H1 (cell line): ENCODE results near the gene SEMA6A. TPM values are rescaled to one million over a fixed set of nuclear protein-coding genes. Genes with fewer than 3 reads are reported as not detected.

ENCODE experiments used
- CTCF ChIA-PET: fragments of 300-600 bp; sonication (Branson Sonifier 250); formaldehyde crosslinking; loops from one replicate; lab custom pipeline; 2021; ENCODE audit not compliant: partially characterized antibody; lab: Charles Lee
- POLR2A ChIA-PET: fragments of 300-600 bp; sonication (Branson Sonifier 250); formaldehyde crosslinking; loops from one replicate; lab custom pipeline; 2021; ENCODE audit warnings: inconsistent platforms; ENCODE audit not compliant: partially characterized antibody; lab: Charles Lee
- DNase-seq, 2 experiments: peaks; one replicate each; pipeline versions ENCODE4 v3.0.0 to v3.0.0-alpha.2; 2010 to 2022; ENCODE audit warnings: low spot score in 2 of 2, low read depth in 1 of 2, mixed read lengths in 1 of 2
- FAIRE-seq: peaks from 2 replicates; lab custom pipeline; 2011; peaks lifted over from hg19 to GRCh38; lab: Jason Lieb, UNC
- H2AFZ ChIP-seq: 2 replicates; pipeline ENCODE4 v1.8.1; 2012; ENCODE audit warnings: low read length, inconsistent platforms
- H2AK5ac ChIP-seq: 2 replicates; pipeline ENCODE4 v1.6.1; 2013; ENCODE audit warnings: low read depth, low read length
- H2BK120ac ChIP-seq: replicated peaks from 2 replicates; pipeline ENCODE3; 2013; ENCODE audit warnings: low read depth, low read length, inconsistent platforms
- H2BK12ac ChIP-seq: 2 replicates; pipeline ENCODE4 v1.6.1; 2013; ENCODE audit warnings: low read depth, low read length
- H2BK15ac ChIP-seq: 2 replicates; pipeline ENCODE4 v1.6.1; 2013; ENCODE audit warnings: low read length
- H2BK20ac ChIP-seq: 2 replicates; pipeline ENCODE4 v1.6.1; 2013; ENCODE audit warnings: low read length
- H2BK5ac ChIP-seq: 2 replicates; pipeline ENCODE4 v1.6.1; 2013; ENCODE audit warnings: low read depth, low read length
- H3K14ac ChIP-seq: 2 replicates; pipeline ENCODE4 v1.6.1; 2013; ENCODE audit warnings: inconsistent platforms; ENCODE audit not compliant: insufficient read length
- H3K18ac ChIP-seq: 2 replicates; pipeline ENCODE4 v1.6.1; 2013; ENCODE audit warnings: low read length; ENCODE audit errors: extremely low read depth
- H3K23ac ChIP-seq: 2 replicates; pipeline ENCODE4 v1.6.1; 2013; ENCODE audit warnings: inconsistent platforms; ENCODE audit not compliant: insufficient read length
- H3K23me2 ChIP-seq: 2 replicates; pipeline ENCODE4 v1.6.1; 2013; ENCODE audit warnings: low read depth, low read length
- H3K27ac ChIP-seq: 2 replicates; pipeline ENCODE4 v1.6.1; 2011; ENCODE audit warnings: low read depth, low read length, inconsistent platforms
- H3K27me3 ChIP-seq, 4 experiments: replicated peaks in 1 of 4; 1 replicate in 1 of 4; 2 replicates in 3 of 4; pipeline versions ENCODE4 v1.6.1 to v1.8.1; 2011 to 2013; ENCODE audit warnings: low read length in 3 of 4, mild to moderate bottlenecking in 3 of 4, inconsistent platforms in 2 of 4, mixed read lengths in 2 of 4, moderate library complexity in 1 of 4; ENCODE audit not compliant: control insufficient read depth in 3 of 4, insufficient read depth in 3 of 4; ENCODE audit errors: extremely low read depth in 1 of 4
- H3K36me3 ChIP-seq, 4 experiments: 2 replicates each; pipeline versions ENCODE4 v1.6.1 to v1.8.1; 2011 to 2013; ENCODE audit warnings: mild to moderate bottlenecking in 4 of 4, low read length in 3 of 4, moderate library complexity in 2 of 4, control low read depth in 1 of 4, inconsistent platforms in 1 of 4; ENCODE audit not compliant: insufficient read depth in 4 of 4, control insufficient read depth in 2 of 4
- H3K4ac ChIP-seq: replicated peaks from 2 replicates; pipeline ENCODE3; 2013; ENCODE audit warnings: low read length, low read depth, mixed read lengths, inconsistent platforms; ENCODE audit not compliant: insufficient read length
- H3K4me1 ChIP-seq, 4 experiments: replicated peaks in 1 of 4; 1 replicate in 1 of 4; 2 replicates in 3 of 4; pipeline versions ENCODE4 v1.6.1 to v1.8.1; 2011 to 2013; ENCODE audit warnings: low read length in 3 of 4, inconsistent platforms in 2 of 4, mixed read lengths in 1 of 4; ENCODE audit not compliant: insufficient read depth in 4 of 4, control insufficient read depth in 3 of 4
- H3K4me2 ChIP-seq, 2 experiments: 2 replicates each; pipeline versions ENCODE4 v1.6.1 to v1.8.1; 2011 to 2013; ENCODE audit warnings: low read depth in 2 of 2, low read length in 2 of 2, control low read depth in 1 of 2, inconsistent platforms in 1 of 2, mild to moderate bottlenecking in 1 of 2; ENCODE audit not compliant: insufficient read depth in 1 of 2
- H3K4me3 ChIP-seq, 4 experiments: fragments of 200-600, 300-600 bp in 1 of 4; sonication (generic), shearing (Covaris generic), sonication (Bioruptor Twin) in 1 of 4; 2 replicates each; pipeline versions ENCODE4 v1.5.1 to v1.8.1; 2011 to 2016; ENCODE audit warnings: low read length in 4 of 4, low read depth in 3 of 4, control low read depth in 2 of 4, inconsistent platforms in 2 of 4, mild to moderate bottlenecking in 2 of 4, mixed read lengths in 1 of 4, moderate library complexity in 1 of 4; ENCODE audit not compliant: insufficient read depth in 2 of 4; ENCODE audit errors: extremely low read depth in 1 of 4
- H3K56ac ChIP-seq: replicated peaks from 2 replicates; pipeline ENCODE3; 2013; ENCODE audit warnings: low read depth, mild to moderate bottlenecking, mixed read lengths, low read length, inconsistent platforms; ENCODE audit not compliant: insufficient read length
- H3K79me1 ChIP-seq: 2 replicates; pipeline ENCODE4 v1.6.1; 2013; ENCODE audit warnings: low read depth, low read length, control low read depth
- H3K79me2 ChIP-seq, 2 experiments: 2 replicates each; pipeline versions ENCODE4 v1.6.1 to v1.8.1; 2012 to 2013; ENCODE audit warnings: low read length in 2 of 2, mild to moderate bottlenecking in 2 of 2, inconsistent platforms in 1 of 2; ENCODE audit not compliant: insufficient read depth in 2 of 2, control insufficient read depth in 1 of 2
- H3K9ac ChIP-seq, 4 experiments: replicated peaks in 1 of 4; 1 replicate in 1 of 4; 2 replicates in 3 of 4; pipeline versions ENCODE4 v1.6.1 to v1.8.1; 2011 to 2013; ENCODE audit warnings: low read depth in 3 of 4, low read length in 3 of 4, control low read depth in 2 of 4, mild to moderate bottlenecking in 2 of 4, moderate library complexity in 2 of 4, inconsistent platforms in 1 of 4; ENCODE audit errors: extremely low read depth in 1 of 4
- H3K9me3 ChIP-seq, 2 experiments: 2 replicates each; pipeline versions ENCODE4 v1.6.1 to v1.8.1; 2012 to 2013; ENCODE audit warnings: mild to moderate bottlenecking in 2 of 2, moderate library complexity in 2 of 2, control low read depth in 1 of 2, inconsistent platforms in 1 of 2, low read depth in 1 of 2, low read length in 1 of 2, mixed read lengths in 1 of 2; ENCODE audit not compliant: insufficient read depth in 2 of 2
- H4K20me1 ChIP-seq, 2 experiments: replicated peaks in 1 of 2; 2 replicates each; pipeline versions ENCODE3 to v1.8.1; 2011 to 2013; ENCODE audit warnings: inconsistent platforms in 2 of 2, low read length in 2 of 2, mild to moderate bottlenecking in 1 of 2; ENCODE audit not compliant: insufficient read depth in 2 of 2, control insufficient read depth in 1 of 2
- H4K5ac ChIP-seq: 2 replicates; pipeline ENCODE4 v1.6.1; 2013; ENCODE audit warnings: low read length, low read depth, mixed read lengths, inconsistent platforms; ENCODE audit not compliant: insufficient read length
- H4K8ac ChIP-seq: 2 replicates; pipeline ENCODE4 v1.8.0; 2013; ENCODE audit warnings: mild to moderate bottlenecking, moderate library complexity, low read length, inconsistent platforms; ENCODE audit not compliant: insufficient read depth; ENCODE audit errors: extremely low read depth
- H4K91ac ChIP-seq: replicated peaks from 2 replicates; pipeline ENCODE3; 2013; ENCODE audit warnings: low read length, mixed read lengths, inconsistent platforms; ENCODE audit not compliant: insufficient read length
- ASH2L ChIP-seq: fragments of 200-600, 300-600 bp; sonication (generic); IDR thresholded peaks from one replicate; pipeline ENCODE4 v1.7.1; 2017; ENCODE audit warnings: low read length
- CTBP2 ChIP-seq: IDR thresholded peaks from 2 replicates; pipeline ENCODE4 v1.7.0; 2011; ENCODE audit warnings: borderline replicate concordance, mild to moderate bottlenecking, moderate library complexity, mixed read lengths, low read length; ENCODE audit not compliant: insufficient read depth, insufficient read length
- POLR2AphosphoS5 ChIP-seq: IDR thresholded peaks from 2 replicates; pipeline ENCODE4 v1.6.1; 2011; ENCODE audit warnings: low read depth, low read length
- POU5F1 ChIP-seq: IDR thresholded peaks from 2 replicates; pipeline ENCODE4 v1.6.1; 2011; ENCODE audit warnings: low read depth, mild to moderate bottlenecking, low read length, moderate library complexity
- RNF2 ChIP-seq: fragments of 200-900, 300-1000 bp; sonication (generic); IDR thresholded peaks from 2 replicates; pipeline ENCODE4 v1.7.1; 2016; ENCODE audit warnings: borderline replicate concordance, low read depth, mild to moderate bottlenecking, antibody characterized with exemption, low read length; ENCODE audit not compliant: poor library complexity, severe bottlenecking; ENCODE audit errors: missing control alignments
- SIRT6 ChIP-seq: IDR thresholded peaks from one replicate; pipeline ENCODE4 v1.7.1; 2012; ENCODE audit warnings: low read length, inconsistent platforms
- SIX5 ChIP-seq: IDR thresholded peaks from 2 replicates; pipeline ENCODE4 v1.6.1; 2011; ENCODE audit warnings: mild to moderate bottlenecking, low read depth, low read length
- SUZ12 ChIP-seq: fragments of 200-600 bp; sonication (generic); IDR thresholded peaks from 2 replicates; pipeline ENCODE4 v1.6.1; 2012; ENCODE audit warnings: mild to moderate bottlenecking, inconsistent platforms, low read length, moderate library complexity, mixed read lengths
- TCF12 ChIP-seq: IDR thresholded peaks from 2 replicates; pipeline ENCODE4 v1.6.1; 2011; ENCODE audit warnings: low read depth, mild to moderate bottlenecking, low read length
- WGBS, 2 experiments: shearing (Covaris generic) in 1 of 2; methylation state at CpG; one replicate each; pipeline versions ENCODE4 v1.1.6 to v1.1.7; 2013 to 2015; ENCODE audit warnings: low lambda C conversion rate in 2 of 2, mixed read lengths in 2 of 2, inconsistent platforms in 1 of 2, low coverage in 1 of 2, missing lambda C conversion rate in 1 of 2; ENCODE audit not compliant: insufficient replicate concordance in 2 of 2, insufficient coverage in 1 of 2, insufficient read length in 1 of 2; ENCODE audit errors: extremely low coverage in 1 of 2, missing lambda C conversion rate in 1 of 2; 5-methylcytosine and 5-hydroxymethylcytosine counted together
- polyA plus RNA-seq, 7 experiments: library from polyadenylated mRNA; depleted of rRNA in 3 of 7; stranded (reverse) in 5 of 7; unstranded in 2 of 7; fragments of >200 nt in 5 of 7; fragments of 200-250 nt in 2 of 7; gene quantifications; 1 replicate in 5 of 7; 2 replicates in 1 of 7; 4 replicates in 1 of 7; pipeline versions ENCODE4 v1.2.1 to v1.2.3, GENCODE V29; 2011 to 2013; ENCODE audit warnings: missing spikeins in 2 of 7, mixed read lengths in 2 of 7
- total RNA-seq: library from RNA; stranded (reverse); fragmentation: NEBNext Ultra II Directional; extraction: Animal tissue kit (Norgen Biotek cat#: 25700); gene quantifications from 2 replicates; pipeline ENCODE4 v1.2.1, GENCODE V29; 2021

SEMA6A gene
- total and polyA plus RNA-seq, 2 of the 8 experiments (the other 6 are each of a cell fraction or from before 2014, with no cell fraction given), result 78.3 to 277 TPM

DNA sequence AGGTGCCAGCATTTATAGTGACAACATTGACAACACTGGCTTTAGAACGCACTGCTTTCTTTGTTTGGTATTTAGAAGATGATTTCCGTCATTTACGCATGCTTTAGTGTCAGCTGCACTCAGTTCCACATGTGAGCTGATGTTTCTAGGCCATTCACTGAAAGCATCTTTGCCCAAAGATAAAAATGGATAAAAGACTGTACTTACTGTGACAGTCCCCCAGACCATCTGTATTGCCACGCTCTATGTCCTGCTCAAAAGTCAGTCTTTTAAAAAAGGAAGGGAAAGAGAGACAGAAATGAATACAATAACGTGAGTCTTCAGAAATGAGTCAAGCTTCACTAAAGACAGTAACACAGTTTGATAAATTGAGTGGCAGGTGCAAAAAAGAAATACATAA is 99.3 kb downstream of the SEMA6A start:
- no peak overlapping the region for H4K8ac ChIP-seq
- no peak overlapping the region for H2BK5ac ChIP-seq
- H2AK5ac ChIP-seq, result no peak overlapping the region
- 91% methylated on average over 5 of the region's 5 CpGs; no CpG with 5 or more reads in 1 of the 2 experiments for WGBS, 2 experiments
- TF ChIP-seq RNF2 (no peak), SIX5 (no peak), SIRT6 (no peak), ASH2L (no peak), TCF12 (no peak), POU5F1 (no peak), POLR2AphosphoS5 (no peak), CTBP2 (no peak), SUZ12 (no peak)
- H3K23me2 ChIP-seq, result no peaks in the 10 kb centered on the region
- H2BK120ac ChIP-seq, result no peak overlapping the region
- peaks cover 42 to 99% (median 88%) of the 10 kb centered on the region in 4 experiments for H3K36me3 ChIP-seq
- H3K23ac ChIP-seq, result no peak overlapping the region
- no peak overlapping the region for H2AFZ ChIP-seq
- no peak overlapping the region for H3K4me3 ChIP-seq
- POLR2A ChIA-PET, result no interaction called here
- no peak overlapping the region for H3K56ac ChIP-seq
- no peak overlapping the region for H4K5ac ChIP-seq
- no peaks in the 10 kb centered on the region for H3K27me3 ChIP-seq
- CTCF ChIA-PET, result interaction anchor here (0.8 kb wide), 1 partner anchor 196 kb away, joined by 3 read pairs; no protein-coding TSS in a partner anchor
- no peak overlapping the region for H3K18ac ChIP-seq
- no peak overlapping the region for H2BK12ac ChIP-seq
- no peak overlapping the region for H3K27ac ChIP-seq
- no peak for FAIRE-seq
- H2BK15ac ChIP-seq, result no peak overlapping the region
- H3K9me3 ChIP-seq, result no peaks in the 10 kb centered on the region
- H3K9ac ChIP-seq, result no peak overlapping the region
- H3K4me2 ChIP-seq, result no peak overlapping the region
- H3K14ac ChIP-seq, result no peak overlapping the region
- H4K91ac ChIP-seq, result no peak overlapping the region
- DNase-seq, result no peak
- no peaks in the 10 kb centered on the region for H3K79me2 ChIP-seq
- no peak overlapping the region for H2BK20ac ChIP-seq
- no peaks in the 10 kb centered on the region for H3K79me1 ChIP-seq
- peaks cover 0 to 2% of the 10 kb centered on the region in 2 experiments for H4K20me1 ChIP-seq
- H3K4me1 ChIP-seq, result no peaks in the 10 kb centered on the region
- no peak overlapping the region for H3K4ac ChIP-seq
